Fibroblast of upper back skin (primary cell): Measurements from ENCODE around the gene RGS7.
"Not testable (repeated sequence)": the region's sequence is repeated elsewhere in the genome, so short reads cannot be mapped to it uniquely, and the experiment has no call there.

ENCODE experiments used
- DNase-seq: peaks from one replicate; pipeline ENCODE4 v3.0.0-alpha.2; 2013

RGS7 gene

DNA sequence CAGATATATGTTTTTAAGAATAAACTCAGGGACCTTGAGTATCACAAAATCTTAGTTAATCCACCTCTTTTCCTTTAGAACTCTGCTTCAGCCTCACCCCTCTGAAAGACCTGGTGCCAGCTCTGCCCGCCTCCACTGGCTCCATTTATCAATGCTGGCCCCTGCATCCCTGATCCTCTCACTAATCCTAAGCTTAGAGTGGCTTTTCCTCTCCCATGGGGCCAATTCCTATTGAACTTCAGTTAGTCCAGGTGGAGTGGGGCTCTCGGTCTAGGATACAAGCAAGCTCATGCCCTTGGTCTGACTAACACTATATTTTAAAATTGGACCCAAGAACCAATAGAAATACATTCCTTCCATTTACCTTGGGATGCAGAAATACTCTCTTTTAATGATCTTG, 87.0 kb downstream of the RGS7 start:
- DNase-seq = no peak

- DNase-seq = no peak
Measured at GRCh38 chr1:241269116-241269515, 87.9 kb downstream of the RGS7 start.

GRCh38 chr1:241266121-241266520, 90.9 kb downstream of the RGS7 start:
- no peak for DNase-seq

- no peak for DNase-seq
Measured at GRCh38 chr1:241265428-241265827, 91.6 kb downstream of the RGS7 start.

- no peak for DNase-seq
Measured at GRCh38 chr1:241263346-241263745, 93.7 kb downstream of the RGS7 start.

- DNase-seq = peak; percentile 1
Measured at GRCh38 chr1:241253471-241253870, 103.5 kb downstream of the RGS7 start.

DNA sequence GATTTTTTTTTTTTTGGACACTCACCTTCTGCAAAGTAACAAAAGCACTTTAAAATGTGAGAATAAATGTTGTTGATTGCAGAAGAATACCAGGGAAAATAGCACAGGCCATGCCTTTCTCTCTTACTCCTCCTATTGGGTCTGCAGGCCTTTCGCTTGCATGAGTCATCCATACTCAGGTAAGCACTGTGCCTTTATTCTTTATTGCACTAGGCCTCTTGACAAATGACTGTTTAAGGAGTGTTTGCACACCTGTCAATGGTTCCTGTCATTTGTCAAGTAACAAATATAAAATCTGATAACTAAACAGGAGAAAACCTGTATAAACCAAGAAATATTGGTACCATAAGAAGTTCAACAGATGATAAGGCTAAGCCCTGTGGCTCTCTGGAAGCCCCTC, 106.5 kb downstream of the RGS7 start:
- no peak for DNase-seq

DNA sequence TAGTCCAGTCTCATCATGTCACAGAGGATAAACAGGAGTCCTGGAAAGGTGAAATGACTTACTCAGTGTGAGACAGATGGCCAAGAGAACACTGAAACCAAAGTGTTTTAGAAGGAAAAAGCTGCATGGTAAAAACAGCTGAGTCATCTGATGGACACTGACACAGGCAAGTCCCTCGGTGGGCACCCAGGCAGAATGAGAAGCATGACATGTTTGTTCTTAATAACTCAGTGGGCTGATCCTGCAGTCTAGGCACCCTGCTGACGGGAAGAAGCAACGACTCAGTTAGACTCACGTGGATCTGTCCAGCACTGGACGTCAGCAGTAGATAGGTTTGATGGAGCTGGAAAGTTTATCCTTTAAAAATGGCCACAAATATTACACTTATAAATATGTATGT, 116.9 kb downstream of the RGS7 start:
- no peak for DNase-seq

DNA sequence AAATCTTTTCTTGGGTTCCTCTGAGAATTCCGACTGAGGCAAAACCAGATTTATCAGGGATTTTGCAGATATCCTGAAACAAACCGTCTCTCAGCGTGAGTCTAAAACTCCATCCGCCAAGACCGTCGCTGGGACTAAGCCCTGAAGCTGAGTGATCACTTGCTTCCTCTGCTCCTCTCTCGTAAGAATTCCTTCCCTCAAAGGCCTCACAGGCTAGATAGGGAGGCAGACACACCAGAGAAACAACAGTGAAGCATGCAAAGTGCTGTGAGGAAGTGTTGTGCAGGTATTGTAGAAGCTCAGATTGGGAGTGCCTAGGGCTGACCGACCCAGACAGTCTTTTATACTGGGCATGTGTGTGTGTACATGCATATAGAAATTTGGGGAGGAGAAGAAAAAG, 119.1 kb downstream of the RGS7 start:
- no peak for DNase-seq

- no peak for DNase-seq
Measured at GRCh38 chr1:241235256-241235897, 121.6 kb downstream of the RGS7 start.

DNA sequence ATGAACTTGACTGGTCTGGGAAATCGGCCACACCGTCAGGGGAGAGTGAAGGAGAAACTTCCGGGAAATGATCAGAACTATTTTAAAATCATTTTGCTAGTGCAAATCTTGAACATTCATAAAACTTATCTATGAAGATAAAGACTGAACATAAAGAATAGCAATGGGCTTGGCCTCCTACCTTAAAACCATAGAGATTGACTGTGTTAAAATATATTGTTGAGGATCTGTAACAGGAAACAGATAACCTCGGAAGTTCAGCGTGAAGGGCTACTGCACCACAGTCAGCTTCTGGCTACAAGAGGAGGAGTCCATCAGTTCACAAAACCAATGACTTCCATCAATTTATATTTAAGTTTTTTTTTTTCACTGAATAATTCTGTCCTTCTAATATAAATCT, 127.3 kb downstream of the RGS7 start:
- no peak for DNase-seq

- no peak for DNase-seq
Measured at GRCh38 chr1:241229216-241229615, 127.8 kb downstream of the RGS7 start.

DNA sequence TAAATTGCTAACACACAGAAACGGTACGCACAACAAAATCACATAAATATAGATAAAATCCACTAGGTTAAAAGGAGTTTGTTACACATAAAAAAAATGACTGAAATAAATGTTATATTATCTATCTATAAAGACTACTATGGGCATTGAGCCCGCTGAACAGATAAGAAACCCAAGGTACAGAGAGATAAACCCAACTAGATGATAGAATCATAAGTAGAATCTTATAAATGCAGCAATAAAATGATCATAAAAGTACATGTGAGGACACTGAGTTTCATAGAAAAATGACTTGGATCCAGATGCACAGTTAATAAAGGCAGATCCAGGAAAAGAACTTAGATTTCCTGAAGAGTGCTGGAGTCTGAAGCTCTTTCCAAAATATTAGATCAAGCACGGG, 128.7 kb downstream of the RGS7 start:
- DNase-seq = no peak

- no peak for DNase-seq
Measured at GRCh38 chr1:241225741-241226140, 131.3 kb downstream of the RGS7 start.

DNA sequence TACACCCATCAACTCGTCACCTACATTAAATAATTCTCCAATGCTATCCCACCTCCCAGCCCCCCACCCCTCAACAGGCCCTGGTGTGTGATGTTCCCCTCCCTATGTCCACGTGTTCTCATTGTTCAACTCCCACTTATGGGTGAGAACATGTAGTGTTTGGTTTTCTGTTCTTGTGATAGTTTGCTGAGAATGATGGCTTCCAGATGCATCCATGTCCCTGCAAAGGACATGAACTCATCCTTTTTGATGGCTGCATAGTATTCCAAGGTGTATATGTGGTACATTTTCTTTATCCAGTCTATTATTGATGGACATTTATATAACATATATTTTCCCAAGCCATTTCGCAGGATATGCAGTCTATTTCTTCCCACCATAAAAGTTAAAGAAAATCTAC, 132.8 kb downstream of the RGS7 start:
- DNase-seq = not testable (repeated sequence)

- not testable (repeated sequence) for DNase-seq
Measured at GRCh38 chr1:241222813-241223212, 134.2 kb downstream of the RGS7 start.

GRCh38 chr1:241221319-241221718, 135.7 kb downstream of the RGS7 start:
- DNase-seq = no peak

DNA sequence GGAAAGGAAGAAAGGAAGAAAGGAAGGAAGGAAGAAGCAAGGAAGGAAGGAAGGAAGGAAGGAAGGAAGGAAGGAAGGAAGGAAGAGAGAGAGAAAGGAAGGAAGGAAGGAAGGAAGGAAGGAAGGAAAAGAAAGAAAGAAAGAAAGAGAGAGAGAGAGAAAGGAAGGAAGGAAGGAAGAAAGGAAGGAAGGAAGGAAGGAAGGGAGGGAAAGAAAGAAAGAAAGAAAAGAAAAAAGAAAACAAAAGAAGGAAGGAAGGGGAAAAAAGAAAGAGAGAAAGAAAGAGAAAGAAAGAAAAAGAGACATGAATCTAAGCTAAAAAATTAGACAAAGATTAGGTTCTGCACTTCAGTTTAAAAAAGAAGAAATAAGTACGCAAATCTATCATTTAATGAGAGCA, 136.1 kb downstream of the RGS7 start:
- not testable (repeated sequence) for DNase-seq

DNA sequence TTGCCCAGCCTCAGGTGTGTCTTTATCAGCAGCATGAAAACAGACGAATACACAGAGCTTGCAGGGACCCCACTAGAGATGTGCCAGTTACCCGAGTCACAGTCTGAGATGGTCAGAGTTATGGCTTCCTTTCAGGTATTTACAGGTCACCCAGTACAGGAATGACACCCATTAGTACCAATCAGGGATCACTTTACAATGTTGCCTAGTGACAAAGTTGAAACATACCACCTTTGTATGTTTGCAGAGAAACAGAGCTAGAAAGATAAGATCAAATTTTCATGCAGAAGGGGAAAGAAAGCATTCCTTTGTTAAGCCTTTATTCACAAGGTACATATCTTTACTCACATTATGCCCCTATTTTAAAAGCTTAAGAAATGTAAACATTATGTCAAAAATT, 137.6 kb downstream of the RGS7 start:
- no peak for DNase-seq

DNA sequence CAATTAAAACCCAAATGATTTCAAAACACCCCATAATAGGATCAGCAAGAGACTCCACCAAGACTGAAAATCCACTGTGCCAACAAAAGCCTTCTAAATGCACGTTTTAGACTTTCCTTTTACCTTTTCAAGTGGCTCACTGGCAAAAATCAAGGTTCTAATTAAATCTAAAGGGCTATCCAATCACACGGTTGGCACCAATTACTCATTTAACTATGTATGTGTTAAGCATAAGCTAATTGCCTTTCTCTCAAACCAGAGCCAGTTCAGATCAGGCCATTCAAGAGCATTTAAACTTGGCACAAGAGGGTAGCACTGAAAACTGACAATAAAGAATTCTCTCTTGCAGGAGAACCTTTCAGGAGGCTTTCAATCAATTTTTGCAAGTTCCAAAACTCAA, 139.5 kb downstream of the RGS7 start:
- DNase-seq = no peak

- no peak for DNase-seq
Measured at GRCh38 chr1:241215683-241216082, 141.3 kb downstream of the RGS7 start.

DNA sequence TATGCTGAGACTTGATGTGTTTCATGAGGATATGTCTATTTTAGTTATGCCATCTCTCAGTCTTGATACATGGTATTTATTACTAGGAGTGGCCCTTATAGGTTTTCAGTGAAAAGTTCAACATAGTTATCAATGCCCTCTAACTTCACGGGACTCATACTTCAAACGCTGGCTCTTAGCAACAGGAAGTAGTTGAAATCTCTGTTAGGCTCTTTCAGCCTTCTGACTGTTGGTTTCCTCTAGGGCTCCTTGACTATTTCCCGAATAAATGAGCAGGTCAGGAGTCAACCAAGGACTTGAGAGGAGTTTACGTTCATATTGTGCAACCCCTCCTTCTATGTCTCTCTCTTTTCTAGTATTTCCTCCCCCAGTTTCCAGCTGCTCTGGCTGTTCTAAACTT, 141.8 kb downstream of the RGS7 start:
- DNase-seq = no peak

GRCh38 chr1:241213139-241213538, 143.9 kb downstream of the RGS7 start:
- no peak for DNase-seq

DNA sequence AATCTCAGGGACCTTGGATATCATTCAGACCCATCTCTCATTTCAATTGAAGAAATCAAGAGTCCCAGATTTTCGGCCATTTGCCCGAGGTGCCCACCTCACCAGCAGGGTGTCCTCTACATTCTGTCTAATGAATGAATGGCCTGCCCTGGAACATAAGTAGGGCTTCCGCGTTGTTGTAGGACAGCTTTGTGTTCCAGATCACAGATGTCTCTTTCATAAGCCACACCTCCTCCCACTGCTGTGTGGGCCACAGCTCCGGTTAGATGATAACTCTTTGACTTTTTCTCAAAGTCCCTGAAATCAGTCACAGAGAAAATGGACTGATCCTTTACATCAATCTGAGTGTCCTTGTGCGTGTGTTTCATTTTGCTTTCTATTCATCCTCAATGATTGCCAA, 144.4 kb downstream of the RGS7 start:
- no peak for DNase-seq

DNA sequence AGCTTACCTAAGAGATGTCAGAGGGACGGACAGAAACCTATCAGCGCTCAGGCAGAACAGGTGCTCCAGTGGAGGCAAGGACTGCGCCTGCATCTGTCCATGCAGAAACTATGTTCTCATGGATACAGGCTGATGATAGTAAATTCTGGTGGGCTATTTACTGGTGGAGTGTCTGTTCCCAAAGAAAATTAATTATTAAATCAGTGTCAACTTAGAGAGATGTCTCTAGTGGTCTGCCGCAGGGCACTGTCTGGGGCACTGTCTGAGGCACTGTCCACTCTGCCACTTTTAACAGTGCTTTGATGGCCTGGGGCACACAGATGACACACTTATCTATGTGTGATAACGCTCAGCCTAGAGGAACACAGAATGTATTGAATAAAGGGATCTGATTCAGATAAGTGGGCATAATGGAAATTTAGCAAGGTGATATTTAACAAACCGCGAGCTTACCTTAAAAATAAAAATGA, 148.1 kb downstream of the RGS7 start:
- DNase-seq = no peak

DNA sequence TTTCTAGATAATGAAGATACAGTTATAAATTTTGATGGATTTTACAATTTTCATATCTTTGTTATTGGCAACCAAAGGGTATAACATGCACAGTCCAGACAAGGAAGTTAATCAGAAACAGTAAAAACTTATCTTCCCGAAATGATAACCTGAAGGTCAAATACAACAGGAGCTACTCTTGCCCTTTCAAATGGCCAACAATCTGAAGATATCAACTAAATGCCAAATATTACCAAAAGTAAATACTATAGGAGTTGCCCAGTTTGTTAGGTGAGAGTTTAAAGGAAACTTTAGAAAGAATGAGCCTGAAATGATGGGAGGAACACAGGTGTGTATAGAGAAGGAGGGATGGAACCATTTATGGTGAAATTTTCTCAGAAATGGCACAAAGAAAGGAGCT, 153.2 kb downstream of the RGS7 start:
- no peak for DNase-seq
